Stimulated activated CD4-positive, alpha-beta T cell treated with anti-CD3 and anti-CD28 coated beads, Interleukin-12 subunit alpha, Interleukin-12 subunit beta, amount 100 ng/mL, for 4 hours (primary cell): Measurements from ENCODE around the gene NOTCH2NLA.
"Not testable (repeated sequence)": the region's sequence is repeated elsewhere in the genome, so short reads cannot be mapped to it uniquely, and the experiment has no call there.

Experiments
- DNase-seq: peaks from one replicate; pipeline ENCODE4 v3.0.0-alpha.2; 2020

The NOTCH2NLA gene

DNA sequence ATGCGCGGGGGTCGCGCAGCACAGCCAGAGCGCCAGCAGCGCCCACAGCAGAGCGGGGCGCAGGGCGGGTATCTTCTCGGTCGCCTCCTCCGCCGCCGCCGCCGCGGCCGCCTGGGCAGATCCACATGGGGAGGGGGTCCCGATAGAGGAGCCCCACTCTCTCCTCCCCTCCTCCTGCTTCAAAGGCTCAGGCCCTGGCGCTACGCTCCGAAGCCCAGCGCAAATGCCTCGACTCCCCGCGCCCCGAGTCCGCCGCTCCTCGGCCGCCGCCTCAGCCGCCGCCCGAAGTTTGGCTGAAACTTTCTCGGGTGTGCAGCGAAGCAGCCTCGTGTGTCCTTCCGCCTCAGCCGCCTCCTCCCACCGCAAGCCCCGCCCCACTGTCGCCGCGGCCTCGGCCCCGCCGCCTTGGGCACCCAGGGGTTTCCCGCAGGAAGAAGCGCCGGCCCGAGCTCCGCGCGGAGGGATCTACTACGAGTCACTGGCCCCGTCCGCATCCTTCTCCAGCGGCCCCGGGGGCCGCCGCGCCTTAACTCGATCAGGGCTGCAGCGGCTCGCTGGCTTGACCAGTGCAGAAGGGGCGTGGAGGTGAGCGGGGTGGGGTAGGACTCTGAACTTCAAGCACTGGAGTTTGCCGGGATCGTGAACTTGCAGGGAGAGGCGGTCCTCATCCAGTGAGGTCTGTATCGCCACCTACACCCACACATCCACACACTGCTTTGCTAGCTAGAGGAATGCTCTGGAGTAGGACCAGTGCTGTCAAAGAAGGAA, at the start of gene NOTCH2NLA:
Gene NOTCH2NLA, minus strand, starts transcription at position 312 of the 768 bp plus-strand sequence. CDS start 39,684 bp downstream, outside the sequence.
- peak; percentile 35 for DNase-seq

DNA sequence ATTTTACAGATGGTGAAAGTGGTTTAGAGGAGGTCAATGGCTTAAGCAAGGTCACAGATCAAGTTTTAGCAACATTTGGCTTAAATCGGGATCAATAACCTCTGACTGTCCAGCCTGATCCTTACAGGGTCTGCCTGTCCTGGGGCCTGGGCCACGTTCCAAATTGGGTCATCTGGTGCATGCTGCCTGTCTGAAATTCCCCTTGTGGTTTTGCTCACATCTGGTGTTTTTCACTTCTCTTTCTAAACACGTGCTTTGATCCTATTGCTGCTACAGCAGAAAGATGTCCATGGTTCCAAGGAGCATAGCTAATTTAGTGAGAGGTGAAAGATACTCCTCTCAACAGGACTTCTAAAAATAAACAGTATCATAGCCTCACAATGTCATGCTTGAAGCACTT, 49.5 kb upstream of the NOTCH2NLA start:
- DNase-seq: not testable (repeated sequence)

DNA sequence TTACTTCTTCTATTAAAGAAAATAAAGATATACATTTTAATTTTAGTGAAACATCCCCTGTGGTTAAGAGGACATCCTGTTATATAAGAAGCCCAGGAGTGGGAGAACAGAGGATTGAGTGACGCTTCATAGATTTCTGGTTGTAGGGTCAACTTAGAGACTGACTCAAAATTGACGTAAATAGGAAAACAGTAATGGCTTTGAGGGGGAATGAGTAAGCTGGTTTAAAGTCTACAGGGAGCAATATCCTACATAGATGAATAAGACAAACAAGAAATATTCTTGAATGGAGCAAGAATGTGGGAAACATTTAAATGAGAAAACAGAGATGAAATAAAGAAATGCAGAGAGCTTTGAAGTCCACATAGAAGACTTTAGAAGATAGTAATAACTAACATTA, 48.3 kb upstream of the NOTCH2NLA start:
- not testable (repeated sequence) for DNase-seq

DNA sequence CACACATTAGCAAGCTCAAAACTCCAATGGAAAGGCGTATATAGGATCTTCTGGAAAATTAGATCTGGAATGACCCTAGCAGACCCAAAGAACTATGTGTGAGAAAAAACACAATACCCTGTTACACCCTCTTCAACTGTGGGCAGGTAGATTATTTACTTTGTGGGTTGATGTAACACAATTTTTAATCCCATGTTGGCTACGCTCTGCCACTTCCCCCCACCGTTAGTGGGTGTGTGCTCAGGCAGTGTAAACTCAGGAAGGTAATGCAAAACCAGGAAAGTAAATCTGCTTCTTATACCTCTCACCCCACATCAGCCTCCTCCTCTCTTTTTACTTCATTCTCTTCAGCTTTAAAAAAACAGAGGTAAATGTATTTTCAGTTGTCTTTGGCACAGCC, 45.3 kb upstream of the NOTCH2NLA start:
- not testable (repeated sequence) for DNase-seq

DNA sequence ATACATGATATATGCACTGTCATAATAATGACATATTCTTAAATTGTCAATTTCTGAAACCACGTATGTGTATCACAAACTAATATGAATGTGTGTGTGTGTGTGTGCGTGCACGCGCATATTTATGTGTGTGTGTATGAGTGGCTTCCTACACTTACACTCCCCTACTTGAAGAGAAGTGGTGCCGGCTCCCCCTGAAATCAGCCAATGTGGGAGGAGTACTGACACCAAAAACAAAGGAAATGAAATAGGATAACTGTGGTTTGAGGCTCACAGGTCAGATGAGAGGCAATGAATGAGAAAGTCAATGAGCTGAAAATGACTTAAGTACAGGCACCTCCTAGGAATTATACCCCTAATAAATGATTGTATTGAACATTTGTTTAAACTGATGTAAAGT, 44.4 kb upstream of the NOTCH2NLA start:
- DNase-seq: not testable (repeated sequence)

DNA sequence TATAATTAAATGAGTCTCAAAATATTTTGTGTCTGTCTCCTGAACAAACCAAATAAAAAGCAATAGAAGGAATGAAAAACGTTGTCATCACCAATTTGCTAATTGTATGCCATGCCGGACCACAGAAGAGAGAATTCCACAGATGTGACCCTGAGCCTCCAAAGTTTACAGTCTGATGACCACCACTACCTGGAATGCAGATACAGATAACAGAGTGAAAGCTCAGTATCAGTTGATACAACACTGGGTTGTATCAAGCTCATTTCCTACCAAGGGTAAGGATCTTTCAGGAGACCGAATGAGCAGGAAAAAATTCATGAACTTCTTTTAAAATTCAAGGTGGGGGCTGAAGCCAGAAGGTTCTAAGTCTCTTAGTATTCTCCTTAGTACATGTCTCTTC, 43.9 kb upstream of the NOTCH2NLA start:
- DNase-seq: not testable (repeated sequence)

DNA sequence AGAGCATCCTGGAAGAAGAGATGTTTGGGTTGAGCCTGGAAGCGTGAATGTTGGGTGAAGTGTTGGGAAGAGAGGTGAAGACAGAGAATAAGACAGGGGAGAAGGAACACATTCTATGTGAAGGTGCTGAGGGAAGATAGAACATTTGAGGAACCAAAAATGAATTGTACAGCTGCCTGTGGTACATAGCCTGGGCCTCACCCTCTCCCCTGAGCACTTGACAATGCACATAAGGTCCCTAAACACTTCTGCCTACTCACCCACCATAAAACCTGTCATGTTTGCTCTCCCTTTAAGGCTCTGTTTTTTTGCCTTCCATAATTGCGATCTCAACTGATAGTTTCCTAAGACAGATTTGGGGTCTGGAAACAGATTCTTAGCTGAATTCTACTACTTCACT, 43.2 kb upstream of the NOTCH2NLA start:
- not testable (repeated sequence) for DNase-seq

DNA sequence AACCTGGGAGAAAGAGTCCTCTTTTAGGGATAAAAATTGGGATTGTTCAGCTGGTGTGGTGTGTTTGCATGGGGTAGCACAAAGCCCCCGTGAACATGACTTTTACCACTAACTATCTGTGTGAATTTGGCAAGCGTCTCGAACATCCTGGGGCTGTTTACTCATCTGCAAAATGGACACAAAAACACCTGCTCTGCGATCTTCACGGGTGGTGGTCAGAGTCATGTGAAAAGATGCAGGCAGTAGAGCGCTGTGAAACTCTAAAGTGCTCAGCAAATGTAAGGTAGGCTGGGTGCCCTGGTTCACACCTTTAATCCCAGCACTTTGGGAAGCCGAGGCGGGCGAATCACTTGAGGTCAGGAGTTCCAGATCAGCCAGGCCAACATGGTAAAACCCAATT, 41.3 kb upstream of the NOTCH2NLA start:
- not testable (repeated sequence) for DNase-seq

DNA sequence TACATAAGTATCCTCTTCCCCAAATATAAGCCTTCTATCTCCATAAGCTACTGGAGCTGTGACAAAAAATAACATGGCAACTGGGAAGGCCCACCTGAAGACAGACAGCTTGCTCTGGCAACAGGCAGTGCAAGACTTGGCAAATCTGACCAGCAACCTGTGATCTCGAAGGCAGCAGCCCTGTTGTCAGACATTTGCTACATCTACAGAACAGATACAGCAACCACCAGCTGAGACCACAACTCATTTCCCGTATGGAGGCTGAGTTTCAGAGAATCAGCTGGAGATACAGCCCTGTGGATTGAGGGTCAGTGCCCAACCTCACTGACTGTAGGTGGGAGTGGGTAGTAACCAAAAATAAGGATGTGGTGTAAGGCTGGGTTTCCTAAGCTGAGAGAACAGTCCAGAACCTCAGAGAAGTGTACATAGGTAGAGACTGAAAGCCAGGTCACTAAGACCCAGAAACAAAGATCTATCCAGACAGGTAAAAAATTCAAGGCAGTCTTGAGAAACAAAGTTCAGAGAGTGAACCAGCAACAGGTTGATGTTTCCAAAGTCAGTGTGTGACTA, 37.4 kb upstream of the NOTCH2NLA start:
- DNase-seq: not testable (repeated sequence)

DNA sequence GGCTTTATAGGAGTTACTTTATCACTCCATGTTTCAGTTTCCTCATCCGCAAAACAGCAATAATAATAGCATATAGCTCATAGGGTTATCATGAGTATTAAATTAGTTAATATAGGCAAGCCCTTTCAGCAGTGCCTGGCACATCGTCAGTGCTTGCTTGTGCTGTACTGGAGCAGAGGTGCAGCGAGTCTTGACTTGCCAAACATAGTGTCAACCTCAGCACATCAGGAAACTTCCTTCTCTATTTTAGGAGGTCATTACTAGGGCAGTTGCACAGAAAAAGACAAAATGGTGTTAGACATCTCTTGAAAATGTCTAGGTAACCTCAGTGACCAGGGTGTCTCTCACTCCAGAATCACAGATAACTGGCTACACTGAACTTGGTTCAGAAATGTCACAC, 35.9 kb upstream of the NOTCH2NLA start:
- not testable (repeated sequence) for DNase-seq

DNA sequence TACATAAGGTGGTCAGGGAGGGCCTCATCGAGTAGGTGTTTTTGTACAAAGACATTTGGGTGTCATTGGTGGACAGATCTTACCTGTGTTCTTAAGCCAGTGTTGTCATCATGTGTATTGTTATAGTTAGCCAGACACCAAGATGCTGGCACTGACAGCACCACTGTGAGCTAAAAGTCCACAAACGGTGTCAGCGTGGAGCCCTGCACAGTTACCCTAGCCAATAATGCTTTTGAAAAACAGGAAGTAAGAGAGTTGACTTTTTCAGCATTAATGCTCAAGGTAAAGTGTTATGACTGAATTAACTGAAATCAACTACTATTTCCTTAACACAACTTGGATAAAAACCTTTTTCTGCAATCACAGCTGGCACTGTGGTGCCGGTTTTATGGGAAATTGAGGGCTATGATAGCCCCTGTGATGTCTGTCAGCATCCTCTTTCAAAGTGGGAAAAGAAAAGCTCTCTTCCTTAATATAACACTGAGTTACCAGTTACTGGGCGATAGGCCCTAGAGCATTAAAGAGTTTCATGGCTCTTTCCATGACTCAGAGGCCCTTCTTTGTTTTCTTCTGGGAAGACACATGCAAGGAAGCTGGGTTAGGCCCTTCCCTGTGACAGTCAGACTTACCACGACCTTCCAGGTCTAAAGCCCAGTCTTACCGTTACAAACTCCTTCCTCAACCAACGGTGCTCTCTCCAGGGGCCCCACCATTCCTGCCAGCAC, 31.3 kb upstream of the NOTCH2NLA start:
- not testable (repeated sequence) for DNase-seq

DNA sequence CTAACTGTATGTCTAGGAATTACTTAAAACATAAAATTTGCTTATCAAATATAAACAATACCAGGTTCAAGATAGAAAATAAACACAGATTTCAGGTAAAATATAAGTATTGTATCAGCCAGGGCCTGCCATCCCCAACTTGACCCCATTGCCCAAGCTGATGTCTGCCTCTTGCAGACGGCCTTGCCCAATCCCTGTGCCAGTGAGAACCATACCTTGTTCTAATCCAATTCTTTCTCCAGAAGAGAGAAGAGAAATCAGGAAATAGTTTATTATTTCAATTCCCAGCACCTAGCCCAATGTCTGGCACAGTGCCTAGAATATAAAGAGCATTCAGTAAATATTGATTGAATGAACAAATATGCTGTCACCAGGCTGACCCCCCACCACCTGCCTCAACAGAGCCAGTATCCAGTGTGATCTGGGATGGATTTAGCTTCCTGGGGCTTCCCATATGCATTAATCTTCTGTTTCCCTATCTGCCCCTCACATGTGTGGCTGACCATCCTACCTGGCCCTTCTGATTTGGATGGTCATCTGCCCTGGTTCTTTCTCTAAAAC, 29.3 kb upstream of the NOTCH2NLA start:
- DNase-seq: not testable (repeated sequence)

DNA sequence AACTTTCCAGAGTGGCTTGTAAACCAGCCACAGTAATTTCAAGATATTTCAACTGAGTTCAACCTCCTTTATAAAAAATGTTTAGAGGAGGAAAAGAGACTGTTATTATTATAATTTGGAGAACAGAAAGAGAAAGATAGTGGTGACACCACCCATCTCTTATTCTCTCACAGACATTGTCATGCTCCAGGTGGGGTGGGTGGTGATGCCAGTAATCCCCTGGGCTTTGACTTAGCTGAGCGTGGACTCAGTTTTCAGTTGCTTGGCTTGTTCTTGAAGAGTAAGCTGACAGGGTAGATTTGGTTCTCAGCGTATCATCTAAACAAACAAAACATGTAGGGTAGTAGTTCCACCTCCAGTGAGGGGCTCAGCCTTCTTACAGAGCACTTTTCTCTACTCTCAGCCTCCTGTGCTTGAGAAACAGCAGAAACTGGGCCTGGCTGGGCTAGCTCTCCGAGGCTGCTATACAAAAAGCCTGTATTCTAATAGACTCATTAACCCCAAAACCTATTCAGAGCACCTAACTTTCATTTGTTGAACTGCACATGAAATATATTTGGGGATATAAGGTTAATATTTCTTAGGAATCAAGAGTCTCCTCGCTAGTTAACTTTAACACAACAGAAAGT, 25.9 kb upstream of the NOTCH2NLA start:
- DNase-seq: not testable (repeated sequence)

DNA sequence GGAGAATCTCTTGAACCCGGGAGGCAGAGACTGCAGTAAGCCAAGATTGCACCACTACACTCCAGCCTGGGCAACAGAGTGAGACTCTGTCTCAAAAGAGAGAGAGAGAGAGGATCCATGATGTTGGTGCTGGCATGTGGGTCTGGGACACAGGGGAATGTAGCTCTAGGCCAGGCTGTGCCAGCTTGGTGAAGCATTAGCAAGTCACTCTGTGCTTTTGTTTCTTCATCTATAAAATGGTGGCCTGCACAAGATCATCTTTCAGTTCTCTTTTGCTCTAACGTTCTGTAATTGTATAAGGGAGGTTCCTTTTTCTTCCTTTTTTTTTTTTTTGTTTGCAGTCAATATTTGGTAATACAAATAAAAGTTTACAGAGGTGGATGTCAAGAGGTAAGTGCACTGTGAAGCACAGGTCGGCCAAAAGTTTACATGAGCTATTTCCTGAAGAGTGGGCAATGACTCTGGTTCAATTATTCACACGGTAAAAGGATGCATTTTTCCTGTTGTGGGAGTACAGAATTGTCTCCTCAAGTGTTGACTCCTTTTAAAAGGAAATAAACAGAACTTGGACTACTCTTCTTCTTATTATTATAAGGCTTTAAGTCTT, 24.5 kb upstream of the NOTCH2NLA start:
- not testable (repeated sequence) for DNase-seq

DNA sequence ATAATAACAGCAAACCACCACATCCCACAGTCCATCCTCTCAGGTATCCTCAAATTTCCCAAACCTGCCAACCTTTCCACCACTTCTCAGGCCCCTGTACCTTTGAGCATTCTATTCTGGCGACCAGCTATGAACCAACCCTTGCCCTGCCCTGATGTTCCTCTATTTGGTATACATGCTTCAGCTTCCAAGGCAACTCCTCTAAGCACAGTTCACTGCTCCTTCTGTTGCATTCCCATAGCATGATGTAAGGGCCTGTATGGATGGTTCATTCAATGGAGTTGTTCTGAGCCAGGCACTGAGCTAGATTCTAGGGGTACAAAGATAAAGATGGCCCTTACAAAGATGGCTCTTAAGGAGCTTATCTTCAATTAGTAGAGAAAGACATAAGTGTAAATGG, 22.7 kb upstream of the NOTCH2NLA start:
- DNase-seq: not testable (repeated sequence)

DNA sequence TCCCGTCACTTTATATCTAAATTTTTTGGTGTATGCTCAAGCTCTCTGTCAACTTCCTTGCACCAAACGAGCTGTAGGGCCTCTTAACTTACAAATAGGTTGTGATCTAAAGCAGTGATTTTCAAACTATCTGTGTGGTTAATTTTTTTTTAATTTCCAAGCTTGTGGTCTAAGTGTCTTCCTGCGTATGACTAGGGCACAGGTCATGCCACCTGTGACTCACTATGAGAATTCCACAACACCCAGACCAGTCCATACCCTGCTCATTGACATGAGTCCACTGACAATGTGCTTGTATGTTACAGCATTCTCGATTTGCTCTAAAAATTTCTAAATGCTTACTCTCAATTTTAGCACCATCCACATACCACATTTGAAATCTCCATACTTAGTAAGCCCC, 19.8 kb upstream of the NOTCH2NLA start:
- not testable (repeated sequence) for DNase-seq

DNA sequence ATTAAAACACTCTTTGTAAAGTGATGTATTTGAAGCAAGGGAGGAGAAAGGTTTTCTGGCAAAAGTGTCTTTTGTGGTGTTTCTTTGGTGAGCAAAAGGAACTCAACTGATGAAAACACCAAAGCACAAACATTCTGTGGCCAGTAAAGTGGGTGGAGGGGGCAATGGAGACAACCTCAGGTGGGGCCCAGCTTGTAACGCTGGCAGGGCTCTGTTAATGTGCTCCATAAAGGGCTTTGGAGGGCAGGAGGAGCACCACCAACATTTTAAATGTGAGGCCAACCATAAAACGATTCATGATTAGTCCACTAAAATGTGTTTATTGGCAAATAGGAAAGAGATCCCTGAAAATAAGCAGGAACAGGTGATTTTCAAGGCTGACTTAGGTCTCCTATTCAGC, 7.8 kb upstream of the NOTCH2NLA start:
- DNase-seq: not testable (repeated sequence)

DNA sequence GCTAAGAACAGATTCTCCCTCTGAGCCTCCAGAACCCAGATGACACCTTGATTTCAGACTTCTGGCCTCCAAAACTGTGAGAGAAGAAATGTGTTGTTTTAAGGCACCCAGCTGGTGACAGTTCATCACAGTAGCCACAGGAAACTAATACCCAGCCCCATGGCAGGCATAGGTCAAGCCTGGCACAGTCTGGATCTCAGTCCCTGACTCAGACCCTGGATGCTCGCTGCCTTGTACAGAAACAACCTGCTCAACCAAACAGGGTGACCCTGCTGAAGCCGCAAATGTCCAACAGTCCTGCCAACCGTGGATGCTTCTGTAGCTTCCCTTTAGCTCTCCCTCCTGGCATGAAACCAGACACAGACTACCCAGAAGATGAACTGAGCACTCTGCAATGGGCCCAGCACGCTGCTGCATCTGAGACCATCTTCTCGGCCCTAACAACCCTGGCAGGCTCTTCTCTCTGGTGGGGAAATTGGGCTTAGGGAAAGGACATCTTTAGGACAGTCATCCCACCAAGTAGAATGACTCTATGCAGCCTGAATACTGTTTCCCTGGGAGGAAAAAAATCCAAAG, 7.3 kb upstream of the NOTCH2NLA start:
- DNase-seq: not testable (repeated sequence)

DNA sequence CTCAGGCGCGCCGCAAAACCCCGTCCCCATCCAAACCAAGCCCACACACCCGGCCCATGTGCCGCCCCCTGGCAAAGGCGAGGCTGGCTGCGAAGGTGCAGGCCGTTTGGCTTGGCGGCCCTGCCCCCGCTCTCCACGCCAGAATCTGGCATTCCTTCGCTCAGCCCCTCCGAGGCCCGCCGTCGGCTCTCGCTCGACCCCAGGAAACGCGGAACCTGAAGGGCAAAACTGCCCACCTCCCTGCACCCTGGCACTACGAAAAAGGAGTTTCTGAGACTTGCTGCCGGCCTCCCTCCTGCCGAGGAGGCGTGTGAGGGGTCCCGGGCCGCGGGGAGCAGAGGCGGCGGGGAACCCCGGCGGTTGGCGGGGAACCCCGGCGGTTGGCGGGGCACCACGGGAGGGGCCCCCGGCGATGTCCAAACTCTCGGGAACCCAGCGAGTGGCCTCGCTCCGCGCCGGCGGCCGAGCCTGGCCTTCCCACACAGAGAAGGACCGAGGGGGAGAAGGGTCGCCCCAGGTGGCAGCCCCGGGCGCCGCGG, 608 bp downstream of the NOTCH2NLA start:
- DNase-seq: peak; percentile 1

DNA sequence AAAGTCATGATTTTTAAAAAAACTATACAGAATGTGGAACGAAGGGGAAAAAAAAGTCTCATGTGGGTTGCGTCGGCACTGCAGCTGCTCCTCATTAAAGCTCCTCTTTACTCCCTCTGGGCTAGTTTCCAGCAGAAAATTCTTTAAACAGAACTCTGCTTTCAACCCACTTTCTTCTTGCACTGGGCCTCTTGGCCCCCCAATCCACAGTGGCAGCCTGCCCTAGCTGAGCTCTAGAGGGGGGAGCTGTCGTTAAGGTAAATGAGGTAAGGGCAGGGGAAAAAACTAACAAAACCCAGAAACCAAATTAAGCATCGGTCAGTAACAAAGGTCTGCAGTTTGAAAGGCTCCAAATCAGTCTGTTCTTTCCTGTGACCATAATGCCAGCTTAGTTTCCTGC, 54.3 kb downstream of the NOTCH2NLA start:
- DNase-seq: not testable (repeated sequence)

DNA sequence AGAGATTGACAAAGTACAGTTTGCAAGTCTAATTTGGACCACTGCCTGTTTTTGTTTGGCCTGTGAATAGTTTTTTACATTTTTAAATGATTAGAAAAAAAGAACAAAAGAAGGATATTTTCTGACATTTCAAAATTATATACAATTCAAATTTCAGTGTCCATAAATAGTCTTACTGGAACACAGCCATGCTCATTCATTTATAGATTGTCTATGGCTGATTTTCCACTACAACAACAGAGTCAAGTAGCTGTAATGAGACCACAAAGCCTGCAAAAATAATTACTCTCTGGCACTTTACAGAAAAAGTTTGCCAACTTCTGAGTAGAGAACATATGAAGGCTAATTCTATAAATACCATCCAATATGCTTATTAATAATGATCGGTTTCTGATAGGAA, 61.1 kb downstream of the NOTCH2NLA start:
- not testable (repeated sequence) for DNase-seq

DNA sequence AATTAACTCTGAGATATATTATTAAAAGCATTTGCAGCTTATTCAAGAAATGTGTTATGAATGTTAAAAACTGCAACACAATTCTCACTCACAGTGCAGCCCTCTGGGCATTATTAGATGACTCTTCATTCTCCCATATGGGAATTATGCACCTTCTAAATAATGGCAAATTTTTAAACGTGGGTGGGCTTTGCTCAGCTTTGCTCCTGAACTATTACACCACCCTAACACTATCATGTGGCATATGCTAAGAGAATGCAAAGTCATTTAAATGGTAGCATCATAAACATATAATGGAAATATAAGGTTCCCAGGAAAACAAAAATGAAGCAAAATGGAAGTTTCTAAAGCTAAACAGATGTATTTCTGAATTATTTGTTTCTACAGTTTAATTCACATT, 61.5 kb downstream of the NOTCH2NLA start:
- DNase-seq: not testable (repeated sequence)
